GM12878 (cell line): Measurements from ENCODE around the gene AP1M1. TPM values are rescaled to one million over a fixed set of nuclear protein-coding genes. Genes with fewer than 3 reads are reported as not detected.

ENCODE experiments used
- ATAC-seq: fragments of 200-7000 bp; cut with Tn5 transposase; 3 replicates; pipeline ENCODE4 v1.9.1; 2020; ENCODE audit warnings: mild to moderate bottlenecking, moderate library complexity
- BruUV-seq: library from RNA; stranded (reverse); fragments of 400-500 nt; replicated peaks from 2 replicates; lab custom pipeline; 2021; lab: Mats Ljungman, UMichigan
- CTCF ChIA-PET: fragments of 300-600 bp; sonication (Branson Sonifier 250); formaldehyde crosslinking; extraction: SDS; loops from one replicate; lab custom pipeline; 2021; ENCODE audit warnings: inconsistent platforms; lab: Yijun Ruan, JAX
- POLR2A ChIA-PET: fragments of 350-600 bp; formaldehyde crosslinking; extraction: SDS; loops from one replicate; lab custom pipeline; 2021; ENCODE audit warnings: inconsistent platforms; lab: Charles Lee
- RAD21 ChIA-PET: fragments of 300-600 bp; sonication (Branson Sonifier 250); formaldehyde crosslinking; loops from one replicate; lab custom pipeline; 2023; ENCODE audit warnings: antibody characterized with exemption; ENCODE audit not compliant: unreplicated experiment; lab: Charles Lee
- SMC1A ChIA-PET: fragments of 300-600 bp; sonication (Branson Sonifier 250); formaldehyde crosslinking; loops from one replicate; lab custom pipeline; 2023; ENCODE audit not compliant: unreplicated experiment, uncharacterized antibody; lab: Charles Lee
- DNase-seq: peaks from one replicate; pipeline ENCODE4 v3.0.0-alpha.2; 2011; ENCODE audit warnings: low read depth, low spot score
- FAIRE-seq: peaks from 3 replicates; lab custom pipeline; 2011; peaks lifted over from hg19 to GRCh38; lab: Jason Lieb, UNC
- H2AFZ ChIP-seq: 2 replicates; pipeline ENCODE4 v1.6.0; 2011; ENCODE audit warnings: low read depth, low read length, control low read depth; ENCODE audit not compliant: control insufficient read depth
- H3K27ac ChIP-seq: 2 replicates; pipeline ENCODE4 v1.5.1; 2011; ENCODE audit warnings: control low read depth; ENCODE audit not compliant: control insufficient read depth, insufficient read depth
- H3K27me3 ChIP-seq, 2 experiments: replicated peaks in 1 of 2; 2 replicates each; pipeline versions ENCODE4 v1.6.0 to v1.6.1; 2011; ENCODE audit warnings: low read length in 1 of 2; ENCODE audit not compliant: control insufficient read depth in 2 of 2, insufficient read depth in 2 of 2
- H3K36me3 ChIP-seq, 2 experiments: 2 replicates each; pipeline ENCODE4 v1.5.1; 2011; ENCODE audit warnings: low read length in 1 of 2; ENCODE audit not compliant: control insufficient read depth in 2 of 2, insufficient read depth in 2 of 2
- H3K4me1 ChIP-seq: 2 replicates; pipeline ENCODE4 v1.6.1; 2011; ENCODE audit warnings: mild to moderate bottlenecking, low read length, moderate library complexity, mixed read lengths; ENCODE audit not compliant: control insufficient read depth, insufficient read depth
- H3K4me2 ChIP-seq: 2 replicates; pipeline ENCODE4 v1.6.0; 2011; ENCODE audit warnings: control low read depth; ENCODE audit not compliant: control insufficient read depth, insufficient read depth
- H3K4me3 ChIP-seq: fragments of 200-600 bp; sonication (generic); 2 replicates; pipeline ENCODE4 v1.5.1; 2016
- H3K79me2 ChIP-seq: 2 replicates; pipeline ENCODE4 v1.6.0; 2011; ENCODE audit warnings: low read length; ENCODE audit not compliant: control insufficient read depth, insufficient read depth
- H3K9ac ChIP-seq: 2 replicates; pipeline ENCODE4 v1.8.0; 2011; ENCODE audit warnings: low read length, control low read depth, mixed read lengths; ENCODE audit not compliant: control insufficient read depth, insufficient read depth
- H3K9me3 ChIP-seq: replicated peaks from 3 replicates; pipeline ENCODE4 v1.5.1; 2011; ENCODE audit warnings: mild to moderate bottlenecking, low read length; ENCODE audit not compliant: control insufficient read depth, insufficient read depth
- H4K20me1 ChIP-seq: 2 replicates; pipeline ENCODE4 v1.6.0; 2011; ENCODE audit not compliant: control insufficient read depth, insufficient read depth
- BHLHE40 ChIP-seq, 2 experiments: fragments of 450-650 bp in 1 of 2; IDR thresholded peaks; 2 replicates each; pipeline ENCODE4 v1.6.1; 2011 to 2017; ENCODE audit warnings: low read depth in 2 of 2, borderline replicate concordance in 1 of 2, improper control_type of control experiment in 1 of 2, low read length in 1 of 2, mild to moderate bottlenecking in 1 of 2
- CHD1 ChIP-seq: IDR thresholded peaks from 2 replicates; pipeline ENCODE4 v1.6.1; 2012; ENCODE audit warnings: low read depth, low read length, improper control_type of control experiment
- DPF2 ChIP-seq: fragments of 450-650 bp; IDR thresholded peaks from 2 replicates; pipeline ENCODE4 v1.6.1; 2017; ENCODE audit warnings: mild to moderate bottlenecking
- MEF2A ChIP-seq: IDR thresholded peaks from 2 replicates; pipeline ENCODE4 v1.6.1; 2011; ENCODE audit warnings: low read depth, mild to moderate bottlenecking, low read length, moderate library complexity; ENCODE audit not compliant: insufficient read depth
- NFIC ChIP-seq: IDR thresholded peaks from 2 replicates; pipeline ENCODE4 v1.6.1; 2012; ENCODE audit warnings: low read depth, mild to moderate bottlenecking, inconsistent platforms, low read length, moderate library complexity
- RAD51 ChIP-seq: fragments of 450-650 bp; IDR thresholded peaks from 2 replicates; pipeline ENCODE4 v1.6.1; 2016; ENCODE audit warnings: moderate library complexity, mild to moderate bottlenecking, inconsistent platforms
- RFX5 ChIP-seq: IDR thresholded peaks from 2 replicates; pipeline ENCODE4 v1.6.1; 2011; ENCODE audit warnings: low read depth, low read length, improper control_type of control experiment
- SMAD1 ChIP-seq: fragments of 450-650 bp; IDR thresholded peaks from 2 replicates; pipeline ENCODE4 v1.6.1; 2018; ENCODE audit warnings: mild to moderate bottlenecking, low read depth; ENCODE audit not compliant: partially characterized antibody
- SP1 ChIP-seq: IDR thresholded peaks from one replicate; pipeline ENCODE4 v1.6.1; 2011; ENCODE audit warnings: low read depth, low read length
- ZNF622 ChIP-seq: fragments of 450-650 bp; IDR thresholded peaks from 2 replicates; pipeline ENCODE4 v1.6.1; 2017; ENCODE audit warnings: mild to moderate bottlenecking, inconsistent platforms
- WGBS: methylation state at CpG from one replicate; pipeline ENCODE4 v1.1.6; 2016; ENCODE audit warnings: low lambda C conversion rate; ENCODE audit not compliant: insufficient replicate concordance, insufficient coverage; ENCODE audit errors: missing lambda C conversion rate; 5-methylcytosine and 5-hydroxymethylcytosine counted together
- in situ Hi-C: fragments of 300-500 bp; cut with MboI; formaldehyde crosslinking; loops from 9 replicates; pipeline ENCODE4 v1.14.3; 2018; ENCODE audit warnings: mixed read lengths
- intact Hi-C: fragments of 100-400 bp; cut with micrococcal nuclease; formaldehyde crosslinking; loops from one replicate; pipeline ENCODE4 v1.14.2; 2022; ENCODE audit not compliant: unreplicated experiment
- polyA plus RNA-seq, 11 experiments: library from polyadenylated mRNA; depleted of rRNA in 4 of 11; unstranded in 6 of 11; stranded (reverse) in 5 of 11; fragments of >200 nt; fragmentation: Nextera tagmentation in 4 of 11; fragmentation: Illumina TruSeq in 1 of 11; extraction: Ambion mirVana in 4 of 11; extraction: Trizol in 1 of 11; gene quantifications; 1 replicate in 1 of 11; 2 replicates in 10 of 11; pipeline versions ENCODE4 v1.2.1 to v1.2.3, GENCODE V29; 2011 to 2016; ENCODE audit warnings: inconsistent platforms in 2 of 11, missing spikeins in 2 of 11, low read depth in 1 of 11
- total RNA-seq, 4 experiments: library from RNA; depleted of rRNA in 3 of 4; stranded (reverse); fragments of >200 nt in 3 of 4; fragmentation: Illumina TruSeq in 1 of 4; extraction: Trizol in 1 of 4; gene quantifications; 2 replicates each; pipeline versions ENCODE4 v1.2.1 to v1.2.3, GENCODE V29; 2013 to 2021
- TF ChIP-seq, protein P1 (sequence below): IDR thresholded peaks from 2 replicates; pipeline ENCODE4 v1.6.1; 2012; ENCODE audit warnings: mild to moderate bottlenecking, low read depth, low read length

The AP1M1 gene
- total and polyA plus RNA-seq, 10 of the 15 experiments (the other 5 are each of a cell fraction or from before 2014, with no cell fraction given) = 1.0 to 116 (median 44.7) TPM

DNA sequence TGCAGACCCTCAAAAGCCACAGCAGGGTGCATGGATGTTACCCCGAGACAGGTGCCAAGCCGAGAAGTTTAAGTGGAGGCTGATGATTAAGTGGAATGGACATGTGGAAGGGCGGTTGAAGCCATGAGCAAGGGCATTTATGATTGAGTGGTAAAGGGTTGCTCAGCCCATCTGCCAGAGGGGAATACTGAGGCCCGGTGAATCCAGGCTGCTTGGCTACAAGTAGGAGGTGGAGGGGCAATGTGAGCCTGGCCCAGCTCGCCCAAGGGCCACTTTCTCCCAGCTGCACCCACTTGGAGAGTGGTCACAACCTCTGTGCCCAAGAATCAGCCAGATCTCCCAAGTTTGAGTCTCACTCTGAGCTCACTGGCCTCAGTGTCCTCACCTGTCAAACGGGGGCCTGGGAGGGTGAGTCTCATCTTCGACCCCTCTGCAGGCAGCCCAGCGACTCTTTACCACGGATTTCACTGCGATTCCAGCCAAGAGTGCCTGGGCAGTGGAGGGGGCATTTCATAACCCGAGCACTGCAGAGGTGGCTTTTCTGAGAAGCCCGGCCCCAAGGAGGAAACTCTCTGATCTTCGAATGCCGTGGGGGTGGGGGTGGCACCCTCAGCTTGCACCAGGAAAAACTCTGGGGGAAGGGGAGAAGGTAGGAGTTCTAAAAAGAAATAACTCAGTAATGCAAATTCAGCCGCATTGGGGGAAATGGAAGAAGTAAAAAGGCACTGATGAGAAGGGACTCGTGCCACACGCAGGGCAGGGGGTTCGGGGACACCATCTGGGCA is 64.1 kb downstream of the AP1M1 start:
- no TSS peak for BruUV-seq
- RAD21 ChIA-PET = interaction anchor here (0.6 kb wide), 1 partner anchor 14 kb away, joined by 3 read pairs; no protein-coding TSS in a partner anchor
- WGBS = 40% methylated on average over 18 of the region's 18 CpGs
- POLR2A ChIA-PET = no interaction called here
- Histone ChIP-seq H3K36me3 (no peaks in the 10 kb centered on the region), H3K9me3 (no peaks in the 10 kb centered on the region; the same call in 2 of the 3 replicates), H3K27me3 (peaks cover 0 to 2% of the 10 kb centered on the region in 2 experiments; a peak in 3 of 4 replicates), H3K4me3 (no peak overlapping the region), H3K27ac (no peak overlapping the region), H3K79me2 (no peaks in the 10 kb centered on the region), H4K20me1 (no peaks in the 10 kb centered on the region), H3K9ac (no peak overlapping the region), H3K4me1 (peaks cover 47% of the 10 kb centered on the region), H3K4me2 (no peak overlapping the region), H2AFZ (no peak overlapping the region)
- intact Hi-C loops = no loop called here
- CTCF ChIA-PET = interaction anchor here (1.5 to 2.1 kb wide), 3 partner anchors 121 to 125 kb away, joined by 3 to 6 read pairs (median 4); no protein-coding TSS in a partner anchor
- ATAC-seq = no peak
- SMC1A ChIA-PET = interaction anchor here (0.8 kb wide), 1 partner anchor 120 kb away, joined by 3 read pairs; no protein-coding TSS in a partner anchor
- in situ Hi-C loops = no loop called here
- no peak for TF ChIP-seq CHD1
- no peak for TF ChIP-seq MEF2A
- no peak for TF ChIP-seq SMAD1
- no peak for TF ChIP-seq NFIC
- TF ChIP-seq SP1 = no peak
- TF ChIP-seq RFX5 = no peak
- TF ChIP-seq BHLHE40 (IDR thresholded peaks at IDR 0.05; ENCODE audit: borderline replicate concordance in 1 of 2, low read depth in 2 of 2, low read length in 1 of 2) = no peak
- TF ChIP-seq, protein P1, sequence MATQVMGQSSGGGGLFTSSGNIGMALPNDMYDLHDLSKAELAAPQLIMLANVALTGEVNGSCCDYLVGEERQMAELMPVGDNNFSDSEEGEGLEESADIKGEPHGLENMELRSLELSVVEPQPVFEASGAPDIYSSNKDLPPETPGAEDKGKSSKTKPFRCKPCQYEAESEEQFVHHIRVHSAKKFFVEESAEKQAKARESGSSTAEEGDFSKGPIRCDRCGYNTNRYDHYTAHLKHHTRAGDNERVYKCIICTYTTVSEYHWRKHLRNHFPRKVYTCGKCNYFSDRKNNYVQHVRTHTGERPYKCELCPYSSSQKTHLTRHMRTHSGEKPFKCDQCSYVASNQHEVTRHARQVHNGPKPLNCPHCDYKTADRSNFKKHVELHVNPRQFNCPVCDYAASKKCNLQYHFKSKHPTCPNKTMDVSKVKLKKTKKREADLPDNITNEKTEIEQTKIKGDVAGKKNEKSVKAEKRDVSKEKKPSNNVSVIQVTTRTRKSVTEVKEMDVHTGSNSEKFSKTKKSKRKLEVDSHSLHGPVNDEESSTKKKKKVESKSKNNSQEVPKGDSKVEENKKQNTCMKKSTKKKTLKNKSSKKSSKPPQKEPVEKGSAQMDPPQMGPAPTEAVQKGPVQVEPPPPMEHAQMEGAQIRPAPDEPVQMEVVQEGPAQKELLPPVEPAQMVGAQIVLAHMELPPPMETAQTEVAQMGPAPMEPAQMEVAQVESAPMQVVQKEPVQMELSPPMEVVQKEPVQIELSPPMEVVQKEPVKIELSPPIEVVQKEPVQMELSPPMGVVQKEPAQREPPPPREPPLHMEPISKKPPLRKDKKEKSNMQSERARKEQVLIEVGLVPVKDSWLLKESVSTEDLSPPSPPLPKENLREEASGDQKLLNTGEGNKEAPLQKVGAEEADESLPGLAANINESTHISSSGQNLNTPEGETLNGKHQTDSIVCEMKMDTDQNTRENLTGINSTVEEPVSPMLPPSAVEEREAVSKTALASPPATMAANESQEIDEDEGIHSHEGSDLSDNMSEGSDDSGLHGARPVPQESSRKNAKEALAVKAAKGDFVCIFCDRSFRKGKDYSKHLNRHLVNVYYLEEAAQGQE = no peak
- no peak for TF ChIP-seq DPF2
- TF ChIP-seq ZNF622 = no peak
- no peak for TF ChIP-seq RAD51
- FAIRE-seq = no peak
- no peak for DNase-seq
